Right lobe of liver (tissue), 4 donors: Measurements from ENCODE around the gene RBM19.

Experiments used
- CTCF ChIP-seq, 4 donors: fragments of 200-600 bp in 3 of 4; fragments of 450-650 bp in 1 of 4; IDR thresholded peaks; one replicate each; pipeline versions ENCODE4 v1.5.1 to v1.8.0; 2016 to 2022; ENCODE audit warnings: antibody characterized with exemption in 4 of 4, mild to moderate bottlenecking in 2 of 4
- POLR2A ChIP-seq: fragments of 450-650 bp; IDR thresholded peaks from one replicate; pipeline ENCODE4 v1.6.1; 2017; ENCODE audit warnings: antibody characterized with exemption, mild to moderate bottlenecking
- donor health status: DM: no; HTN: no; CAD: no.
- donor health status: DM: no; HTN: no; CAD: no.
- donor health status: DM: no; HTN: yes; CAD: no.

- no peak for TF ChIP-seq POLR2A
- no peak for TF ChIP-seq CTCF (IDR thresholded peaks at IDR 0.05)
These were observed 105.2 kb downstream of the RBM19 start for GRCh38 chr12:113860950-113861349.
